HS-5 (cell line): ENCODE results near the gene CAMTA1.
A peak's percentile ranks its signal among the peaks of the same experiment; 100 is the strongest.

ENCODE experiments used
- DNase-seq: peaks from one replicate; pipeline ENCODE4 v3.0.0-alpha.2; 2012; ENCODE audit warnings: low read depth

The CAMTA1 gene

GRCh38 chr1:7533006-7533405 lies 747.8 kb downstream of the CAMTA1 start:
- no peak for DNase-seq

DNA sequence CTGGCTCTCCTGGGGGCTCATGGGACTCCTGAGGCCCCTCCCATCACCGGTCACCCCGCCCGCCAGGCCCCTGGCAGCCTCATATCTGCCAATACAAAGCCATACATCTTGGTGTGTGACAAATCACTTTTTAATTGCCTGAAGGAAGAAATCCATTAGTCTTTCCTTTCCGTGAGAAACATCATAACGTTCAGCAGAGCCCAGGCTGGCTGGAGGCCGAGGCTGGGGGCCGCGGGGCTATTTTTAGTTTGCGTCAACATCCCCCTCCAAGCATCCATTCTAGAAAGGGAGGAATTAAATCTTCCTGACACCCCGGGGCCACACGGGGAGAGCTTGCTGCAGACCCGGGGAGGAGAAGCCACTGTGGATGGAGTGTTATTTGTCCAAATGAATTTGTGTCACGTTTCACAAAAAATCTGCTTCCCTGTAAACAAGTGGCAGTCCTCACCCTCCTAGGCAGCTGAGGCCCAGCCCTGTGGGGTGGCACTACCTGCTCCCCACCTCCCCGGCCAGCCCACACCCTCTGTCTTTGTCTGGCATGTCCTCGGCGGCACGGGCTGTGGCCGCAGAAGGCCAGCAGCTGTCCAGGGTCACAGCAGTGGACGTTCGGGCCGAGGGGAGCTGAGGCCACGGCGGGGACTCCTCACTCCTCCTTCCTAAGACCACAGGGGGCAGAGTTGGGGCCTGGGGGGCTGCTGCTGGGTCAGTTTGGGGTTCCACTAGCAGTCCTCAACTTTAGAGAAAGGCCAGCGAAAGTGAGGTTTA lies 749.0 kb downstream of the CAMTA1 start:
- no peak for DNase-seq

DNA sequence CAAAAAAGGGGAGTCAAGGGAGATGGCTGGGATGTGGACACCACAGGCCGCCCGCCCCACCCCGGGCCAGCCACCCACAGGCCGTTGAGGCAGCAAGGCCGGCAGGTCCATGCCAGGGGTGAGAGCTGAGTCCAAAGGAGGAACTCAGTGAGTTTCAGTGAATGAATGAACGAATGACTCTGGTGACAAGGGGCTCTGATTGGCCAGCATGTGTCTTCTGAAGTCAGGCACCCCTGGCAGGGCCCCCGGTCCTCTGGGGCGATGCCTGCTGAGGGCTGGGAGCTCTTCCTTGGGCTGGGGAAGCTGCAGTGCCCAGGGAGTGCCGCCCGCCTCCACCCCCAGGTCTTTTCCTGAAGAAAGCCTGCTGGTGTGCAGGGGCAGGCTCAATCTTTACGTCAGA lies 749.8 kb downstream of the CAMTA1 start:
- no peak for DNase-seq

GRCh38 chr1:7535934-7536878 lies 751.0 kb downstream of the CAMTA1 start:
- DNase-seq = no peak

DNA sequence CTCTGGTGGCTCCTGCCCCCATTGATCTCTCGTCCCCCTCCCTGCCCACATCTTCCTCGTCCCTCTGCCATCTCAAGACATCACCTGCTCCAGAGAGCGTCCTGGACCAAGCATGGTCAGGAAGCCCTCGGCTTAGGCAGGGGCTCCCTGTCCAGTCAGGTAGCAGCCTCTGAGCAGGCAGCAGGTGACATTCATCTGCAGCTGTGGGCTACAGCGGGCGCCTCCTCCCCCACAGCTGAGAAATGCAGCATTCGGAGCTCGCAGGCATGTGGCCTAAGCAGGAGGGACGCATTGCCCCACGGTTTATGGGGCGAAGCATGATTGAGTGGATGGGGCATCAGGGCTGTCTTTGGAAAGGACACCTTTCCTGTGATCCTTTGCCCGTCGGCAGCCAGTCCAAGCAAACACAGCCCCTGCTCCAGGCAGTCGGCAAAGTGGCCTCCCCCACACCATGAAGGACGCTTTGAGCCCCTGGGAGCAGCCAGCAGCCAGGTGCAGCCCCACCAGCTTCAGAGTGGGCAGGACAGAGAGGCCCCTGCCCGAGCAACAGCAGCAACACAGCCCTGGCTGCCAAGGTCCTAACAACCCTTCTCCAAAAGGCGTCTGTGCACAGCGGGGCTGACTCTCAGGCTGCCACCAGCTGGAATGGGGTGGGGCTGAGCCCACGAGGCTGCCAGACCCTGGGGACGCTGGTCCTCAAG lies 751.8 kb downstream of the CAMTA1 start:
- no peak for DNase-seq

DNA sequence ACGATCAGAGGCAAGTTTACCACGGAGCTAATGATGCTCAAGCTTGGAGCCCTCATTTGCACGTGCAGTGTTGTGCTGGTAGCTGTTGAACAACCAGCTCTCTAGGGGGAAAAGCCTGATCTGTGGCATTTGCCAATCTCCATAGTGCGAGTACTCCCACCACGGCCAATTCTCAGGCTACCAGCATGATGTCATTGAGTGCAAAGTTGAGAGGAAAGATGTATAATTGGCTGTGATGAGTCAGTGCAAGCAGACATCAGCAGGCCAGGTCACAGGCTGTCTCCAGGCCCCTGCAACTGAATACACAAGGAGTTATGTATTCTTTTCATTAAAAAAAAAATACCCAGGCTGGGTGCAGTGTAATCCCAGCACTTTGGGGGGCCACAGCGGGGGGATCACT lies 752.8 kb downstream of the CAMTA1 start:
- no peak for DNase-seq

DNA sequence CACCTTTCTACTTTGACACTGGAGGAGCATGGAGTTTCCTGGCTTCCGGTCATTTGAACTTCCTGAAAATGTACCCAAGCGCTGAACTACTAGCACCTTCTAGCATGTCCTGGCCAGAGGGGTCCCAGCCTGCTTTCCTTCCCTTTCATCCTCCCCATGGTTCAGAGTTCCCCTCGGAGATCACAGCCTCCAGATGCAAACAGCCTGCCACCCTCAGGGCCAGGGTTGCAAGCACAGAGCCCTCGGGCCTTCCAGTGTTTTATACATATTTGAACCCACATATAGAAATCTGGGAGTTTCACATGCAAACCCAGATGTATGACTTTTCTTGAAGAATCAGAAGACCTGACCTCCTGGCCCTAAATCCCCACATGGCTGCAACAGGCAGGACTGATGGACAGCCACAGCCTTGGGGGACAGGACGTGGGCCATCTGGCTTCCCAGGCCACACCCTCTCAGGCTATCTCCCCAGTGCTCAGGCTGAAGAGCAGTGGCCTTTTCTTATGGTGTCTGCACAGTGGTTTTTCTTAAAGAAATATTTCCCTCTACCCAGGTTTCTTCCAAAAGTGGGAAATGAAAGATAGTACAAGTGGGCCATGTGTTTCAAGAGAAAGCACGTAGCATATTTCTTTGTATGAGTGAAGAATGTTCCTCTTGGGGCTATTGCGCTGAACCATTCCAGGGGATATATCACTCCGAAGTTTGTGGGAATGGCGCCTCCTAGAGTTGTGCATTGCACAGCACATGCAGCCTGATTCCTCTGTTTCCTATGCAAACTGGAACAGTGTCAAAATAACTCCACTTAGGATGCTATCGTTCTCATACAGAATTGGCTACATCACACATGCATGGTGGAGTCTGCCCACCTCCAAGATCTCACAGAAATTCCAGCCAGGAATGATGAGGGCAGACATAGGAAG lies 753.9 kb downstream of the CAMTA1 start:
- no peak for DNase-seq

- no peak for DNase-seq
Measured at GRCh38 chr1:7539769-7540175, 754.5 kb downstream of the CAMTA1 start.

DNA sequence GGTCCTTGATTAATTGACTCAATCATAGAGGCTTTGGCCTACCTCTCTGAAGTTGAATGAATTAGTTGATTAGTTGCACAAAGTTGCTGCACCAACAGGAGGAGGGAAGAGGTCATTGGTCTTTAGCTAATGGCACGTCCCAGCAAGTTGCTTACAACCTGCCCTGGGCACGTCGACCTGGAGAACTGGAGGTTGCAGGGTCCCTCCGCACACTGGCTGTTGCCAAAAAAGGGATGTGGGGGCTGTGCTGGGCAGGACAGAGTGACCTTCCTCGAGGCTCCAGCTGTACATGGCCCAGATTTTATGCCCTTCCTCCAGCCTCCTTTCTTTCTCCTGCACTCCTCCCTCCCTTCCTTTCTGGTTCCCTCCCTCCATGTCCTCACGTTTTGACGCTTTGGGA lies 755.6 kb downstream of the CAMTA1 start:
- DNase-seq = no peak

DNA sequence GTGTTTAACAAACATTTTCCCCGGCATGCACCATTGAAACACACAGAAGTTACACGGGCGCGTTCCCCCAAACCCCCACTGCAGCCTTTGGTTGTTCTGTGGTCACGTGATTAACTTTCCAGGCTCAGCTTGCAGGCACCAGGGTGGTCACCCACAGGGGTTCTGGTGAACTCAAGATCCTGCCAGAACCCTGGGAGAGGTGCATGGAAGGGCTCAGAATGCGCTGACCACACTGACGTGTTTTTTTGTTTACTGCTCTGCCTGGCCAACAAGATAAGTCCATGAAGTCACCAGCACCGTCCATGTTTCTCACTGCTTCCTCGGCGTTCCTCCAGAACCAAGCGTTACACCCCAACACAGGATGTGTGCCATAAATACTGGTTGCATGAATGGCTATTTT lies 756.4 kb downstream of the CAMTA1 start:
- DNase-seq = no peak

GRCh38 chr1:7543718-7544090 lies 758.5 kb downstream of the CAMTA1 start:
- no peak for DNase-seq

GRCh38 chr1:7549277-7550161 lies 764.3 kb downstream of the CAMTA1 start:
- peak; percentile 51 for DNase-seq

GRCh38 chr1:7550261-7550865 lies 765.1 kb downstream of the CAMTA1 start:
- no peak for DNase-seq

DNA sequence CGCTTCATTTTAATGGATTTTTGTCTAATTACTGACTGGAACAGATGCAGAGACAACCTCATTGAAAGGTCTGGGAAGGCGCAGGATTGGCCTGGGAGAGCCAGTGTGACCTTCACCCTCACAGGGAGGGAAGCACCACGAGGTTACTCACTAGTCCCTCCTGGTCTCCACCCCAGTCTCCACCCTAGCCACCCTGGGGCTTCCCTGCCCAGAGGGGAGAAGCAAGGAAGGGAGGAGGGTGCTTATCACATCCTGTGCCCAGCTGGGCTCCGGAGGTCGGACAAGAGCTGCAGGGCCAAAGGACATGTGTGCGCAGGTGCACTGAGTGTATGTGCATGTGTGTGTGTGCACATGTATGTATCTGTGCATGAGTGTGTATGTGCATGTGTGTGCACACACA lies 765.7 kb downstream of the CAMTA1 start:
- no peak for DNase-seq

DNA sequence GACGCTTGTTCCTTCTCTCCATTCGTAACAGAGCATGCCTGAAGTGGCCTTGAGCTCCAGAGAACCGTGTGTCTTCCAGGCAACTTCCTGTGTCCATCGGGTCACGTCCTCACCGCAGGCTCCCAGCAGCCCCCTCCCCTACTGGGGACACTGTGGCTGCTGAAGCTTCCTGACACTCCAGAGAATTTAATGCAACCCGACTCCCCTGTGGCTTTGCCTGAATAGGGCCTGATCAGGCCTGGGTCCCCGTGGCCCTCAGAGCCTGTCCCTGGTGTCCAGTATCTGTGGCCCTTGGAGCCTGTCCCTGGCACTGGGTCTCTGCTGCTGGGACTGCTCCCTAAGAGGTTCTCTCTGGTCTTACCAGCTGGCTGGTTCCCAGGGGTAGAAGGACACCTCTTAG lies 766.2 kb downstream of the CAMTA1 start:
- no peak for DNase-seq

DNA sequence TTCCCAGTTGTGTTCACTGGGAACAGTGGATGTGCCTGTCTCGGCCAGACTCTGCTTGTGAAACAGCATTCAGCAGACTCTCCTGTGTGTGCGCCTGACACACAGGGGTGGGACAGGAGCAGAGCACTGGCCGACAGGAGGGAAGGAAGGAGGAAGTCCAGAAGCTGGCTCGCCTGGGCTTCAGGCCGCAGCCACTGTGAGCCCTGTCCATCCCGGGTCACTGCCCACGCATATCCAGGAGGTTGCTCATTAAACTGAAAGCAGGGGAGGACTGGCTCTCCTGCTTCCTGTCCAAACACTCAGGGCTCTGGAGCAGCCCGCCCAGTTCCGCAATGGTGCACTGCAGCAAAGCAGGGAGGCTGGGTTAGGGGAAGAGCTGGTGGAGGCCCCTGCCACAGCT lies 767.1 kb downstream of the CAMTA1 start:
- DNase-seq = no peak

- DNase-seq = no peak
Measured at GRCh38 chr1:7553042-7553690, 767.9 kb downstream of the CAMTA1 start.

DNA sequence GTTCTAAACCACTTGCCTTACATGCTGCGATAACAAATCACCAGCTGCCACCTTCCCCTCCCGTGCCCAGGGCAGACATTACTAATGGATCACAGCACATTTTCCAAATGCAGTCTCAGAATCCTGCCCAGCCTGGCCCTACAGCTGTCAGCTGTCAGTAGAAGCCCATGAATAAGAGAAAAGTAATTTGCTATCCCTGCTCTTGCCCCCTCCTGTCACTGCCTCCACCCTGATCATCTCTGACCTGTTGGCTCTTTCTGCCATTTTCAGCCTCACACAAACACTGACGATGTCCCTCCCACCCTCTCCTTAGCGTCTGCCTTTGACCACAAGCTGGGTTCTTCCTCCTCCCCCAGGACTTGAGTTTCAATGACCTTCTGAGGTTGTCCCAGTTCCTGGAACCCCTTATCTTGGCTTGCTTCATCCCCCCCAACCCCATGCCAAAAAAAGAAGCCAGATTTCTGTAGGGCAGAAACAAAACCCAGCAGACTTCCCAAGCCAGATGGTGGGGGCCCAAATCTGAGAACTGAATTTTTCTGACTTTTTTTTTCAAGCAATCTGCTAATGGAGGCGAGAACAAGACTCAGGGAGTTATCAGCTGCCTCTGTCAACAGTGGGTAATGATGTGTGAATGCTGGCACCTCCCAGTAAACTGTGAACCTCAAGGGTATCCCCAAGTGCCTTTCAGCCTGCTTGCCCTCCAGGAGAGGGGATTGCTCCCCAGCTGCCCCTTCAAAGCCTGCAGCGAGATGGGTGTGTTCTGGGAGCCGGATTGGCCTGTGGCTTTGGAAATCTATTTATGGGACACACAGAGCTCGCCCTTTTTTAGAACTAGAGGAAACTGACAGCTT lies 769.4 kb downstream of the CAMTA1 start:
- DNase-seq = no peak
